Stimulated activated CD8-positive, alpha-beta memory T cell treated with anti-CD3 and anti-CD28 coated beads, Interleukin-7, amount 100 ng/mL, for 24 hours (primary cell): ENCODE results near the gene PKMYT1.
"Not testable (repeated sequence)": the region's sequence is repeated elsewhere in the genome, so short reads cannot be mapped to it uniquely, and the experiment has no call there.

Experiments
- DNase-seq: peaks from one replicate; pipeline ENCODE4 v3.0.0-alpha.2; 2020; ENCODE audit warnings: low read depth

Gene PKMYT1

GRCh38 chr16:2960183-2961010 is 19.8 kb downstream of the PKMYT1 start:
- no peak for DNase-seq

GRCh38 chr16:2959206-2959605 is 21.0 kb downstream of the PKMYT1 start:
- no peak for DNase-seq

GRCh38 chr16:2956579-2956956 is 23.7 kb downstream of the PKMYT1 start:
- no peak for DNase-seq

- DNase-seq, result no peak
Measured at GRCh38 chr16:2955779-2956578, 24.3 kb downstream of the PKMYT1 start.

- no peak for DNase-seq
Measured at GRCh38 chr16:2955438-2955778, 24.8 kb downstream of the PKMYT1 start.

- DNase-seq, result no peak
Measured at GRCh38 chr16:2954656-2955381, 25.4 kb downstream of the PKMYT1 start.

GRCh38 chr16:2953706-2954627 is 26.3 kb downstream of the PKMYT1 start:
- no peak for DNase-seq

GRCh38 chr16:2952679-2953078 is 27.6 kb downstream of the PKMYT1 start:
- no peak for DNase-seq

- DNase-seq, result no peak
Measured at GRCh38 chr16:2950773-2951172, 29.5 kb downstream of the PKMYT1 start.

GRCh38 chr16:2950353-2950724 is 29.9 kb downstream of the PKMYT1 start:
- no peak for DNase-seq

- DNase-seq, result no peak
Measured at GRCh38 chr16:2949705-2950352, 30.4 kb downstream of the PKMYT1 start.

GRCh38 chr16:2948807-2949704 is 31.2 kb downstream of the PKMYT1 start:
- DNase-seq, result no peak

GRCh38 chr16:2946649-2947048 is 33.6 kb downstream of the PKMYT1 start:
- no peak for DNase-seq

GRCh38 chr16:2943716-2944115 is 36.5 kb downstream of the PKMYT1 start:
- DNase-seq, result not testable (repeated sequence)

- DNase-seq, result no peak
Measured at GRCh38 chr16:2942045-2942444, 38.2 kb downstream of the PKMYT1 start.

- no peak for DNase-seq
Measured at GRCh38 chr16:2939968-2940367, 40.3 kb downstream of the PKMYT1 start.

- no peak for DNase-seq
Measured at GRCh38 chr16:2938206-2938605, 42.0 kb downstream of the PKMYT1 start.

GRCh38 chr16:2937170-2937569 is 43.1 kb downstream of the PKMYT1 start:
- DNase-seq, result no peak

- DNase-seq, result no peak
Measured at GRCh38 chr16:2936436-2937011, 43.7 kb downstream of the PKMYT1 start.

GRCh38 chr16:2934450-2934849 is 45.8 kb downstream of the PKMYT1 start:
- DNase-seq, result no peak
